Left lung (tissue), 10 donors: ENCODE results near the gene DIP2A. TPM values are rescaled to one million over a fixed set of nuclear protein-coding genes. Genes with fewer than 3 reads are reported as not detected.

ENCODE experiments used
- ATAC-seq: fragments of 200-7000 bp; cut with Tn5 transposase; one replicate; pipeline ENCODE4 v1.9.1; 2020; ENCODE audit warnings: moderate library complexity
- DNase-seq, 4 donors: peaks; one replicate each; pipeline ENCODE4 v3.0.0-alpha.2; 2013 to 2020
- H3K27ac ChIP-seq, 2 donors: fragments of 200-600 bp; sonication (generic) in 1 of 2; one replicate each; pipeline versions ENCODE4 v1.5.0 to v1.8.0; 2020 to 2021
- H3K27me3 ChIP-seq, 2 donors: fragments of 200-600 bp; sonication (generic) in 1 of 2; one replicate each; pipeline versions ENCODE4 v1.5.0 to v1.8.0; 2020 to 2021
- H3K36me3 ChIP-seq, 2 donors: fragments of 200-600 bp; sonication (generic) in 1 of 2; one replicate each; pipeline versions ENCODE4 v1.5.0 to v1.8.0; 2020 to 2021
- H3K4me1 ChIP-seq, 2 donors: fragments of 200-600 bp; one replicate each; pipeline ENCODE4 v1.8.0; 2021
- H3K4me3 ChIP-seq, 2 donors: fragments of 200-600 bp; sonication (generic) in 1 of 2; one replicate each; pipeline versions ENCODE4 v1.5.0 to v1.8.0; 2020 to 2021; ENCODE audit warnings: mild to moderate bottlenecking in 1 of 2
- H3K9me3 ChIP-seq, 2 donors: fragments of 200-600 bp; sonication (generic) in 1 of 2; one replicate each; pipeline versions ENCODE4 v1.5.0 to v1.8.0; 2020 to 2021
- intact Hi-C, 2 donors: fragments of 100-400 bp; cut with DNase I; formaldehyde crosslinking; loops; one replicate each; pipeline versions ENCODE4 v1.11.2 to v1.14.2; 2022
- polyA plus RNA-seq, 6 donors: library from polyadenylated mRNA; unstranded; fragments of 120-200 nt; gene quantifications; one replicate each; pipeline ENCODE4 v1.2.1, GENCODE V29; 2013; ENCODE audit not compliant: insufficient read length in 6 of 6
- total RNA-seq, 2 donors: library from RNA; stranded (reverse); fragmentation: NEBNext Ultra II Directional; extraction: Animal tissue kit (Norgen Biotek cat#: 25700); gene quantifications; one replicate each; pipeline ENCODE4 v1.2.1, GENCODE V29; 2021
- TF ChIP-seq, protein P1 (sequence below), 2 donors: fragments of 200-600 bp; sonication (generic) in 1 of 2; IDR thresholded peaks; one replicate each; pipeline versions ENCODE4 v1.5.0 to v1.8.0; 2021; ENCODE audit warnings: antibody characterized with exemption in 2 of 2
- donor health status: DM: no; HTN: yes; CAD: no.
- donor health status: DM: no; HTN: no; CAD: no.

Gene DIP2A
- total and polyA plus RNA-seq, 8 donors: 31.5 to 75.3 (median 62.6) TPM

DNA sequence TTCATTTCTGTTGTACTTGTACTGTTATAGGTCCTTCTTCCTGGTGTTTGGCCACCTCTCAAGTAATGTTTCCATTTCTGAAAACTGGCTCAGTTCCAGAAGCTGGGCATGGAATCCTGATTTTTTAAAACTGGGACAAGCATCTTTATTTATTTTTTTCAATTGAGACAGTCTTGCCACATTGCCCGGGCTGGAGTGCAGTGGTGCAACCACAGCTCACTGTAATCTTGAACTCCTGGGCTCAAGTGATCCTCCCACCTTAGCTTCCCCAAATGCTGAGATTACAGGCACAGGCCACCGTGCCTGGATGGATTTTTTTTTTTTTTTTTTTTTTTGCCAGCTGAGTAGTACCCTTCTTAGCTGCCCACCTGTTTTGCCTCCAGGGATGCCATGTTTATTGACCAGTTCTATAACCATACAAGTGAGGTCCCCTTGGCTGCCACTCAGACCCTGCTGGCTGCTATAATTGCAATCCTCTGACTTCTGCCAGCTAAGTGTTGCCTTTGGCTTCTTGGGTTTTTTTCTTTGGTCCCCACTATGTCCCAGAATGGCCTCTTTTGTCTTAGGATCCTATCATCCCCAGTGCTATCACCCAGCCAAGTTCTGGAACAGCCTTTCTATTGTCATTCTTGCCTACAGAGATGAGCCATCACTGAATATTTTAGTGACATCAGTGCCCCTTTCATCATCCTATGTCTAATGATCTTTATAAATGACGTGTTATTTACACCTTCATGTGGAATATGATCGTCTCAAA, 3.9 kb upstream of the DIP2A start:
- Histone ChIP-seq H3K27me3 (no peaks in the 10 kb centered on the region), H3K4me1 (peaks cover 22 to 39% of the 10 kb centered on the region in 2 donors), H3K36me3 (no peaks in the 10 kb centered on the region), H3K4me3 (no peak overlapping the region), H3K27ac (peak overlapping the region in 1 of 2 donors; percentile 33), H3K9me3 (no peaks in the 10 kb centered on the region)
- TF ChIP-seq, protein P1, sequence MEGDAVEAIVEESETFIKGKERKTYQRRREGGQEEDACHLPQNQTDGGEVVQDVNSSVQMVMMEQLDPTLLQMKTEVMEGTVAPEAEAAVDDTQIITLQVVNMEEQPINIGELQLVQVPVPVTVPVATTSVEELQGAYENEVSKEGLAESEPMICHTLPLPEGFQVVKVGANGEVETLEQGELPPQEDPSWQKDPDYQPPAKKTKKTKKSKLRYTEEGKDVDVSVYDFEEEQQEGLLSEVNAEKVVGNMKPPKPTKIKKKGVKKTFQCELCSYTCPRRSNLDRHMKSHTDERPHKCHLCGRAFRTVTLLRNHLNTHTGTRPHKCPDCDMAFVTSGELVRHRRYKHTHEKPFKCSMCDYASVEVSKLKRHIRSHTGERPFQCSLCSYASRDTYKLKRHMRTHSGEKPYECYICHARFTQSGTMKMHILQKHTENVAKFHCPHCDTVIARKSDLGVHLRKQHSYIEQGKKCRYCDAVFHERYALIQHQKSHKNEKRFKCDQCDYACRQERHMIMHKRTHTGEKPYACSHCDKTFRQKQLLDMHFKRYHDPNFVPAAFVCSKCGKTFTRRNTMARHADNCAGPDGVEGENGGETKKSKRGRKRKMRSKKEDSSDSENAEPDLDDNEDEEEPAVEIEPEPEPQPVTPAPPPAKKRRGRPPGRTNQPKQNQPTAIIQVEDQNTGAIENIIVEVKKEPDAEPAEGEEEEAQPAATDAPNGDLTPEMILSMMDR (IDR thresholded peaks at IDR 0.05): no peak
- intact Hi-C loops: no loop called here
- ATAC-seq (no peak), DNase-seq (no peak)

DNA sequence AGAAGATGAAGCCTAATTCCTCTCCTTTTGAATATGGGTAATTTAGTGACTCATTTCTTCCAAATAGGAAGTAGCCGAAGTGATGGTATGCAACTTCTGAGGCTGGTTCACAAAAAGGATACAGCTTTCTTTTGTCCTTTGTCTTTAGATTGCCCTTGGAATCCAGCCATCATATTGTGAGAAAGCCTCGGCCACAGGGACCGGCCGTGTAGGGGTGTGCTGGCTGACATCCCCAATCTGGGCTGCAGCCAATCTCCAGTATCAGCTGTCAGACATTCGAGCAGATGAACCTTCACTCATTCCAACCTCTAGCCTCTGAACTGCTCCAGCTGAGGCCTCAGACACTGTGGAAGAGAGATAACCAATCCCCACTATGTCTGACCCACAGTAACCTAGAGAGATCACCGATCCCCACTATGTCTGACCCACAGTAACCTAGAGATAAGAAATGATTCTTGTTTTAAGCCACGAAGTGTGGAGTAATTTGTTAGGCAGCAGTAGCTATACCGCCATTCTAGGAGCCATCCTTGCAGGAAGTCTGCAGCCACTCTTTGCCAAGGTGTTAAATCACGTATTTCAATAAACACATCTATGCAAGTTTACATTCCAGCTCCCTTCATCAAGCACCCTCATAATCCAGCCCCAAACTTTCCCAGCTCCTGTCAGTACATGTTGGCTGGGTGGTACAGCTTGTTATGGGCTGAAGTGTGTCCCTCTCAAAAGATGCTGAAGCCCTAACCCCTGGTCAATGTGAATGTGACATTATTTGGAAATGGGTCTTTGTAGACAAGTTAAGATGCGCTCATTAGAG, 2.9 kb upstream of the DIP2A start:
- Histone ChIP-seq H3K27ac (peak overlapping the region in 1 of 2 donors; percentile 33), H3K27me3 (no peaks in the 10 kb centered on the region), H3K36me3 (no peaks in the 10 kb centered on the region), H3K4me1 (peaks cover 22 to 49% of the 10 kb centered on the region in 2 donors), H3K4me3 (no peak overlapping the region), H3K9me3 (no peaks in the 10 kb centered on the region)
- TF ChIP-seq, protein P1 (IDR thresholded peaks at IDR 0.05): no peak
- intact Hi-C loops: no loop called here
- ATAC-seq (no peak), DNase-seq (peak in 1 of 4 donors; percentile 44)

DNA sequence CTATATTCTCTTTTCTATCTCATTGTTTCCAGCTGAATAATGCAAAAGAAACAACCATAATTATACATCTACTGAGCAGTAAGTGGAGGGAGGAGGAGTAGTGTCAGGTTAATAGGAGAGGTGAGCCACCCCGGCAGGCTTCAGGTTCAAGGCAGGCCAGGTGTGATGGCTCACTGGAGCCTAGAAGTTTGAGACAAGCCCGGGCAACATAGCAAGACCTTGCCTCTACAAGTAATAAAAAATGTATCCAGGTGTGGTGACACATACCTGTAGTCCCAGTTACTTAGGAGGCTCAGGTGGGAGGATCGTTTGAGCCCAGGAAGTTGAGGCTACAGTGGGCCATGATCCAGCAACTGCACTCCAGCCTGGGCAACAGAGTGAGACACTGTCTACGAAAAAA, 1.9 kb upstream of the DIP2A start:
- Histone ChIP-seq H3K27ac (no peak overlapping the region), H3K4me3 (no peak overlapping the region), H3K27me3 (no peaks in the 10 kb centered on the region), H3K9me3 (no peaks in the 10 kb centered on the region), H3K36me3 (no peaks in the 10 kb centered on the region), H3K4me1 (peaks cover 22 to 58% of the 10 kb centered on the region in 2 donors)
- intact Hi-C loops: no loop called here
- DNase-seq (no peak), ATAC-seq (no peak)
- TF ChIP-seq, protein P1 (IDR thresholded peaks at IDR 0.05): no peak

DNA sequence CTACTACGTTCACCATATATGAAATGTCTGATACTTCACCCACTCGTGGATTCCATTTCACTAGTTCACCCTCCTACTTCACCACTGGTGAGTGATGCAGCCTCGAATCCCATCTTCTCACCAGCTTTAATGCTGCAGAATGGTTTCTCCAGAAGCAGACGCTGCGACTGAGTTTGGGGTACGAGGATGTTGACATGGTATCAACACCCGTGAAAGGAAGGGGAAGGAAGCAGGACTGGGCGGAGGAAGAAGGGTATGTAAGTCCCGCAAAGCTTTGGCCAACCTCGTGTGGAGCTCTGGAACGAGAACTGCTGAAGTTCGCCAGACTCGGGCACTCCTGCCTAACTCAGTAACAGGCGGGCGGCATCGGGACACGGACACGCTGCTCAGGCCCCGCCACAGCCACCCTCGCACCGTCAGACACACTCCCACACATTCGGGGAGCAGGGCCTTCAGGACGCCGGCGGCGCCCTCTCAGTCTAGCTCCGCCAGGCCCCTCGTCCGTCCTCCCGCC, 833 bp upstream of the DIP2A start:
- H3K4me3 ChIP-seq: peak overlapping the region; percentile 62 to 87
- ATAC-seq: peak; percentile 17
- TF ChIP-seq, protein P1 (IDR thresholded peaks at IDR 0.05): no peak

DNA sequence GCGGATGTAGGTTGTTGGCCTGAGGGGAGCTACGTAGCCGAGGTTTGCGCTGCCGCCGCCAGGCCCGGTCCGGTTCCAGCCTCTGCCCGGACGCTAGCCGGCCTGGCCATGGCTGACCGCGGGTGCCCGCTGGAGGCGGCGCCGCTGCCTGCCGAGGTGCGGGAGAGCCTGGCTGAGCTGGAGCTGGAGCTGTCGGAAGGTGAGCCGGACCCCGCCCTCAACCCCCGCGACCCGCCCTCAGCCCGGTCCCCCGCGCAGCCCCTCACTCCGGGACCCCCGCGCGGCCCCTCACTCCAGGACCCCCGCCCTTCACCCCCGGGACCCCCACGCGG, 299 bp downstream of the DIP2A start:
- intact Hi-C loops: no loop called here
- H3K4me1 ChIP-seq: peaks cover 22 to 62% of the 10 kb centered on the region in 2 donors
- DNase-seq: no peak
- TF ChIP-seq, protein P1 (IDR thresholded peaks at IDR 0.05): no peak
- ATAC-seq: no peak
- no peaks in the 10 kb centered on the region for H3K27me3 ChIP-seq
- H3K27ac ChIP-seq: peak overlapping the region; percentile 53 to 87
- peak overlapping the region; percentile 82 to 87 for H3K4me3 ChIP-seq
- H3K9me3 ChIP-seq: no peaks in the 10 kb centered on the region
- peaks cover 0 to 6% of the 10 kb centered on the region in 2 donors for H3K36me3 ChIP-seq

More for the DNA sequence above, 833 bp upstream of the DIP2A start:
- peaks cover 0 to 1% of the 10 kb centered on the region in 2 donors for H3K36me3 ChIP-seq
- intact Hi-C loops: no loop called here
- H3K27ac ChIP-seq: peak overlapping the region; percentile 84 to 87
- H3K9me3 ChIP-seq: no peaks in the 10 kb centered on the region
- H3K4me1 ChIP-seq: peaks cover 22 to 62% of the 10 kb centered on the region in 2 donors
- peak in 3 of 4 donors; percentile 30 to 87 (median 48) for DNase-seq
- H3K27me3 ChIP-seq: no peaks in the 10 kb centered on the region
